Measurements from ENCODE around the gene HNF4A. TPM values are rescaled to one million over a fixed set of nuclear protein-coding genes. Genes with fewer than 3 reads are reported as not detected.

Gene HNF4A
- total and polyA plus RNA-seq, 2 of the 13 experiments (the other 11 are each of a cell fraction or from before 2014, with no cell fraction given): 80.9 to 169 TPM

GRCh38 chr20:44400970-44401769 is 45.7 kb downstream of the HNF4A start (continued):
- no peak; the same call in 1 of the 2 replicates for TF ChIP-seq MBNL3 (CRISPR knock-in tag; conservative IDR thresholded peaks at IDR 0.05)
- TF ChIP-seq PCBP1 (IDR thresholded peaks at IDR 0.05; ENCODE audit: borderline replicate concordance, low read depth, low read length): 0 out of 2 replicates have a peak, but pooled peaks have one; percentile 67
- TF ChIP-seq NCOA2 (CRISPR knock-in tag; IDR thresholded peaks at IDR 0.05): no peak; the same call in 1 of the 2 replicates
- no peak for TF ChIP-seq ISX (CRISPR knock-in tag; conservative IDR thresholded peaks at IDR 0.05)
- peak; percentile 77; the same call in 1 of the 2 replicates for TF ChIP-seq ZNF691 (CRISPR knock-in tag; IDR thresholded peaks at IDR 0.05; ENCODE audit: borderline replicate concordance, low read depth)
- peak; percentile 42; the same call in 1 of the 2 replicates for TF ChIP-seq MEF2D (CRISPR knock-in tag; IDR thresholded peaks at IDR 0.05)
- TF ChIP-seq NPAS2 (CRISPR knock-in tag; IDR thresholded peaks at IDR 0.05; ENCODE audit: borderline replicate concordance): no peak
- TF ChIP-seq ARID4A (CRISPR knock-in tag; IDR thresholded peaks at IDR 0.05; ENCODE audit: borderline replicate concordance): peak; percentile 73
- TF ChIP-seq NBN (conservative IDR thresholded peaks at IDR 0.05): no peak
- TF ChIP-seq REXO4 (CRISPR knock-in tag; IDR thresholded peaks at IDR 0.05; ENCODE audit: borderline replicate concordance): no peak
- no peak for TF ChIP-seq ZNF3 (CRISPR knock-in tag; IDR thresholded peaks at IDR 0.05)
- no peak for TF ChIP-seq ZBTB7A (CRISPR knock-in tag; IDR thresholded peaks at IDR 0.05)
- TF ChIP-seq ZNF503 (CRISPR knock-in tag; IDR thresholded peaks at IDR 0.05): 0 out of 2 replicates have a peak, but pooled peaks have one; percentile 77
- TF ChIP-seq MLXIP (CRISPR knock-in tag; IDR thresholded peaks at IDR 0.05; ENCODE audit: borderline replicate concordance): no peak
- peak; percentile 81; the same call in 1 of the 2 replicates for TF ChIP-seq PAX8 (CRISPR knock-in tag; IDR thresholded peaks at IDR 0.05; ENCODE audit: borderline replicate concordance)
- TF ChIP-seq ELF4 (CRISPR knock-in tag; IDR thresholded peaks at IDR 0.05; ENCODE audit: borderline replicate concordance): no peak
- no peak for TF ChIP-seq EZH2 (conservative IDR thresholded peaks at IDR 0.05; ENCODE audit: low read depth, low read length)
- no peak; the same call in 1 of the 2 replicates for TF ChIP-seq ZFP90 (CRISPR knock-in tag; IDR thresholded peaks at IDR 0.05; ENCODE audit: borderline replicate concordance)
- TF ChIP-seq KMT2B (CRISPR knock-in tag; IDR thresholded peaks at IDR 0.05): no peak
